ENCODE data around the gene SP9.
A peak's percentile ranks its signal among the peaks of the same experiment; 100 is the strongest.

Gene SP9

GRCh38 chr2:174333372-174334277 is 1.1 kb upstream of the SP9 start:
- DNase-seq: peak; percentile 67

GRCh38 chr2:174334278-174334715 is 457 bp upstream of the SP9 start:
- DNase-seq: peak; percentile 68

GRCh38 chr2:174335254-174335987 is 667 bp downstream of the SP9 start:
- DNase-seq: peak; percentile 85

- DNase-seq: peak; percentile 91
Observed at GRCh38 chr2:174335988-174336500, 1.3 kb downstream of the SP9 start.

GRCh38 chr2:174336501-174337336 is 2.0 kb downstream of the SP9 start:
- DNase-seq: peak; percentile 91

GRCh38 chr2:174337337-174338146 is 2.8 kb downstream of the SP9 start:
- DNase-seq: peak; percentile 70

- no peak for DNase-seq
Observed at GRCh38 chr2:174338147-174338605, 3.4 kb downstream of the SP9 start.

- DNase-seq: peak; percentile 33
Observed at GRCh38 chr2:174338671-174339560, 4.2 kb downstream of the SP9 start.

GRCh38 chr2:174339561-174340399 is 5.0 kb downstream of the SP9 start:
- peak; percentile 52 for DNase-seq

GRCh38 chr2:174340400-174341292 is 5.9 kb downstream of the SP9 start:
- peak; percentile 81 for DNase-seq

- DNase-seq: peak; percentile 92
Observed at GRCh38 chr2:174341293-174341994, 6.7 kb downstream of the SP9 start.

- peak; percentile 50 for DNase-seq
Observed at GRCh38 chr2:174341995-174342685, 7.4 kb downstream of the SP9 start.

- DNase-seq: peak; percentile 73
Observed at GRCh38 chr2:174342686-174343342, 8.1 kb downstream of the SP9 start.

GRCh38 chr2:174343343-174343622 is 8.5 kb downstream of the SP9 start:
- DNase-seq: no peak

- peak; percentile 30 for DNase-seq
Observed at GRCh38 chr2:174343623-174344455, 9.1 kb downstream of the SP9 start.
